HK-2 (cell line): ENCODE results near the gene DDX20.

Experiments
- DNase-seq: peaks from one replicate; pipeline ENCODE4 v3.0.0-alpha.2; 2018; ENCODE audit not compliant: unreplicated experiment

DDX20 gene

GRCh38 chr1:111747947-111748346, 7.8 kb upstream of the DDX20 start:
- no peak for DNase-seq

GRCh38 chr1:111749628-111750027, 6.1 kb upstream of the DDX20 start:
- no peak for DNase-seq

- no peak for DNase-seq
Observed at GRCh38 chr1:111750856-111751255, 4.8 kb upstream of the DDX20 start.

GRCh38 chr1:111751906-111752575, 3.7 kb upstream of the DDX20 start:
- DNase-seq, result no peak

- peak; percentile 46 for DNase-seq
Observed at GRCh38 chr1:111754984-111755330, 744 bp upstream of the DDX20 start.

GRCh38 chr1:111756124-111756513, 418 bp downstream of the DDX20 start:
- no peak for DNase-seq

GRCh38 chr1:111758373-111758772, 2.7 kb downstream of the DDX20 start:
- no peak for DNase-seq

- DNase-seq, result no peak
Observed at GRCh38 chr1:111761717-111762116, 6.0 kb downstream of the DDX20 start.

GRCh38 chr1:111762332-111762731, 6.6 kb downstream of the DDX20 start:
- DNase-seq, result no peak

GRCh38 chr1:111768023-111768422, 12.3 kb downstream of the DDX20 start:
- DNase-seq, result no peak

GRCh38 chr1:111768625-111769024, 12.9 kb downstream of the DDX20 start:
- DNase-seq, result no peak

- DNase-seq, result peak; percentile 8
Observed at GRCh38 chr1:111769517-111770146, 13.9 kb downstream of the DDX20 start.

- DNase-seq, result no peak
Observed at GRCh38 chr1:111770916-111771315, 15.2 kb downstream of the DDX20 start.

GRCh38 chr1:111775966-111776365, 20.3 kb downstream of the DDX20 start:
- no peak for DNase-seq

- no peak for DNase-seq
Observed at GRCh38 chr1:111776391-111776790, 20.7 kb downstream of the DDX20 start.

GRCh38 chr1:111776861-111777260, 21.2 kb downstream of the DDX20 start:
- DNase-seq, result no peak

- DNase-seq, result no peak
Observed at GRCh38 chr1:111777301-111777700, 21.6 kb downstream of the DDX20 start.

- no peak for DNase-seq
Observed at GRCh38 chr1:111778066-111778465, 22.4 kb downstream of the DDX20 start.

- no peak for DNase-seq
Observed at GRCh38 chr1:111778541-111779051, 22.9 kb downstream of the DDX20 start.

GRCh38 chr1:111779546-111779945, 23.8 kb downstream of the DDX20 start:
- no peak for DNase-seq

GRCh38 chr1:111784273-111784901, 28.7 kb downstream of the DDX20 start:
- no peak for DNase-seq

- DNase-seq, result no peak
Observed at GRCh38 chr1:111786669-111787207, 31.0 kb downstream of the DDX20 start.

- no peak for DNase-seq
Observed at GRCh38 chr1:111789142-111789541, 33.4 kb downstream of the DDX20 start.
